CD1c-positive myeloid dendritic cell (primary cell): ENCODE measurements around the gene LRP2BP.
"Not testable (repeated sequence)": the region's sequence is repeated elsewhere in the genome, so short reads cannot be mapped to it uniquely, and the experiment has no call there.

ENCODE experiments used
- DNase-seq: peaks from one replicate; pipeline ENCODE4 v3.0.0-alpha.2; 2016; ENCODE audit errors: extremely low spot score

The LRP2BP gene

DNA sequence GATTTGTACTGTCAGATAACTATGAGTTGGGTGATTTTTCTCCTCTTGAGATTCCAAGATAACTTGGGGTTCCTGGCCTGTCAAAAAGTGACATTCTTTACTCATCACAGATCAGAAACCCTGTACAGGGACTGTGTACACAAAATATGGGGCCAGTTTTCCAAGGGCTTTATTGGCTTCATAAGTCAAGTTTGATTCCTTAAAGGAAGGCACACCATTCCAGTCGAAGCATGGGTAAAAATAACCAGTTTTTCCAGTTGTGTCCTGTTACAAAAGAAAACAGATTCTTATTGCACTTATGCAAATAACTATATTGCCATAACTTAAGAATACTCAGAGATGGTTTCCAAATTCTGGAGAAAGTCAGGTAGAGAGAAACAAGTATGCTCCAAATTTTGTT, 70.0 kb downstream of the LRP2BP start:
- not testable (repeated sequence) for DNase-seq

DNA sequence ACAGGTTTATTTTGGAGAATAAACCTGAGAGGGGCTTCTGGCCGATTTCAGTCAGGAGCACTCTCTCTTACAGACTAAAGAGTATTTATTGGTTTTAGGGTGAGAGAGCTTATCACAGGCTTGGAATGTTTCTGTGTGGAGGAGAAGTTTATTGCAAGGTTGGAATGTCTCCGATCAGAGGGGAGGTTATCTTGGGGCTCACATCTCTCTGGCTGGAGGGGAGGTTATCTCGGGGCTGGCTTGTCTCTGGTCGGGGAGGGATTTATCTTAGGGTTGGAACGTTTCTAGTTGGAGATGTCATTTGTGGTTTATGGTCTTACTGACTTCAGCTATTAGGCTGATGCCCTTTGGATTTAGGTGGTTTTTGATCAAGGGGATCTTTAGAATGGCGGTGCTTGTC, 71.4 kb downstream of the LRP2BP start:
- DNase-seq = not testable (repeated sequence)

DNA sequence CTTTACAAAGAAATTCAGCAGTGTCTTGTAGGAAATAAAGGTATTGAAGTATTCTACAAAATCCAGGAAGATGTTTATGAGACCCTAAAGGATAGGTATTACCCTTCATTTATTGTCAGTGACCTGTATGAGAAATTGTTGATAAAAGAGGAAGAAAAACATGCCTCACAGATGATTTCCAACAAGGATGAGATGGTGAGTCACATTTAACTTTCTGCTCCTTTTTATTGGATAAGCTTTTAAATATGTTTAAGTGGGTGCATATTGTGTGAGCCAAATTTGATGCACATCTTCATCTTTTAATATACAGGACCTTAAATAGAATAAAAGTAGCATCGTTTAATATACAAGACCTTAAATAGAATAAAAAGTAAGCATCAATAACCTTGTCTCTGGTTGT, 72.1 kb downstream of the LRP2BP start:
- no peak for DNase-seq

DNA sequence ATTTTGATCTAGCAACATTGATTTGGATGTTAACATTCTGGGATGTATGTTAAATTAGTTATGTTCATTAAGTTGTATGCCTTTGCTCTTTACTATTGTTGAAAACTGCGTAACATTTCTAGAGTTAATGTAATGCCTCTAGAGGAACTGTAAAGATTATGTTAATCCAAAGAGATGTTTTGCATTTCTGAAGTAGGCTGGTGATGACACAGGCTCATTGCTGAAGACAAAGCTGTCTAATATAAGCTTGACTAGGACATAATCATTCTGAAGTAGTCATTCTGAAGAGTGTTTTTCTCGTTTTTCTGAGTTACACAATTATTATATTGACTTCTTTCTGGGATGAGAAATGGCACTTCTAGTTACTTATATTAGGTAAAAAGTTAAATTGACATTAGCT, 72.9 kb downstream of the LRP2BP start:
- DNase-seq = no peak

DNA sequence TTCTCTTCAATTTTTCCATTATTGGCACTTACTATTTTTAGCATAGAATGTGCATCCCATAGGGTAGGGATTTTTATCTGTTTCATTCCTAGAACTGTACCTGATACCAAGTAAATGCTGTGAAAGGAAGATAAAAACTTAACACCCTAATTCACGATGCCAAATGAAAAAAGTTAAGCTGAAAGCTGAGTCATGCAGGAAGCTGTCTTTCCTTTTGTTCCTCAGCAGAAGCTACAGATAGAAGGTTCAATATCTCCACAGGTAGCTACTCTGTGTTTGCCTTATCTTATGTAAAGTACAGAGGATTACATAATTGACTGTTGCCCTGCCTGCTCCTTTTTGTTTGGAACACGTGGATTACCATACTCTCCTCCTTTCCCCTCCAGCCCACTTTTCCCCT, 77.0 kb downstream of the LRP2BP start:
- no peak for DNase-seq

DNA sequence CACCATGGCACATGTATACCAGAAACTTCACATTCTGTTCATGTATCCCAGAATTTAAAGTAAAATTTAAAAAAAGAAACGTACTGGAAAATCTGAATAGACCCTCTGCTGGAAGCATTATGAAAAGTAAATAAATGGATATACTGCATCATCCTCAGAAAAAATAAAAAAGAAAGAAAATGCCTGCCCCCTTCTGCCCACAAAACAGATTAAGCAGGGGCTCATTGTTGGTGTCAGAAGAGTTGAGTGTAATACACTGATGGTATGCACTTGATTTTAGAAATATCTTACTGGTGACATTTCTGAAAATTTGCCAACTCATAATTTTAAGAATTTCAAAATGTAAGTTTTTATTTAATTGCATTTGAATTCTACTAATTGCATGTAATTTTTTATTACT, 77.8 kb downstream of the LRP2BP start:
- DNase-seq = no peak

DNA sequence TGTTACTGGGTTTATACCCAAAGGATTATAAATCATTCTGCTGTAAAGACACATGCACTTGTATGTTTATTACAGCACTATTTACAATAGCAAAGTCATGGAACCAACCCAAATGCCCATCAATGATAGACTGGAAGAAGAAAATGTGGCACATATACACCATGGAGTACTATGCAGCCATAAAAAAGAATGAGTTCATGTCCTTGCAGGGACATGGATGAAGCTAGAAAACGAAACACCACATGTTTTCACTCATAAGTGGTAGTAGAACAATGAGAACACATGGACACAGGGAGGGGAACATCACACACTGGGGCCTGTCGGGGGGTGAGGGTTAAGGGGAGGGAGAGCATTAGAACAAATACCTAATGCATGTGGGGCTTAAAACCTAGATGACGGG, 78.3 kb downstream of the LRP2BP start:
- not testable (repeated sequence) for DNase-seq
